Measurements from ENCODE around the gene SPATS2L. TPM values are rescaled to one million over a fixed set of nuclear protein-coding genes. Genes with fewer than 3 reads are reported as not detected.
"Not testable (repeated sequence)": the region's sequence is repeated elsewhere in the genome, so short reads cannot be mapped to it uniquely, and the experiment has no call there.

SPATS2L gene
- total RNA-seq, 2 donors from 2014 or later = 9.7 to 54.4 TPM

DNA sequence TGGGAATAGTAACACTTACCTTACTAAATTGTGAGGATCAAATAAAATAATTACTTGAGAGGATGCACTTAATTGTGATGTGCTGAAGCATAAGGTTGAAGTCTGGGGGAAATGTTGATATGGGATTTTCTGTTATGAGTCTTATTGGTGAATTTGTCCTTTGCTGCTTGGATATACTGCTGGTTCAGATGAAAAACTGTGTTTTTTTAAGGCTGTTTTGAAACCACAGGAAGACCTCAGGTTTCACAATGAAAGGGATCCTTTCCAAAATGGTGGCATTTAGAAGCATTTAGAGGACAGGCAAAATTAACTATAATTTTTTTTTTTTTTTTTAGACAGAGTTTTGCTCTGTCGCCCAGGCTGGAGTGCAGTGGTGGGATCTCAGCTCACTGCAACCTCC is 34.9 kb downstream of the SPATS2L start:
- ATAC-seq (replicated peaks) = no peak
- Mint-ChIP-seq H3K36me3 (ENCODE audit: low read depth) (no peaks in the 10 kb centered on the region), H3K27ac (no peak overlapping the region), H3K4me3 (no peak overlapping the region), H3K9me3 (no peaks in the 10 kb centered on the region), H3K4me1 (no peaks in the 10 kb centered on the region), H3K27me3 (no peaks in the 10 kb centered on the region)

DNA sequence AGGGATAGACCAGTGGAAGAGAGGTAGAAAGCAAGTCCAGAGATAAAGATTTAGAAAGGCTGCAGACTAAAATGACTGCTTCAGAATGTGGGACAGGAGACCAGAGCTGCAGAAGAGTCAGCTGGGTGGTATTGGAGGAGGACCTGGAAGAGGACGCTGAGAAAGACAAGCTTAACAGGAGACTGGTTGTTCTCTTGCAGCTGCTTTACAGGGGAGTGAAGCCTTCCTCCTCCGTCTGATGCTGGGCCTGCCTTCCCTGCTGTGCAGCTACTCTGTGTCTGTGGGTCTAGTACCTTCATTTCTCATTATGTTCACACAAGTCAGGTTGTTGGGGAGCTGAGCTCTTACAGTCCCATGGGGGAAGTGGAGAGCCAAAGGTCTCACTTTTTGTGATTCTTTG is 35.7 kb downstream of the SPATS2L start:
- Mint-ChIP-seq H3K27me3 (no peaks in the 10 kb centered on the region), H3K36me3 (ENCODE audit: low read depth) (no peaks in the 10 kb centered on the region), H3K9me3 (no peaks in the 10 kb centered on the region), H3K4me3 (no peak overlapping the region), H3K4me1 (no peaks in the 10 kb centered on the region), H3K27ac (no peak overlapping the region)
- ATAC-seq (replicated peaks) = no peak

DNA sequence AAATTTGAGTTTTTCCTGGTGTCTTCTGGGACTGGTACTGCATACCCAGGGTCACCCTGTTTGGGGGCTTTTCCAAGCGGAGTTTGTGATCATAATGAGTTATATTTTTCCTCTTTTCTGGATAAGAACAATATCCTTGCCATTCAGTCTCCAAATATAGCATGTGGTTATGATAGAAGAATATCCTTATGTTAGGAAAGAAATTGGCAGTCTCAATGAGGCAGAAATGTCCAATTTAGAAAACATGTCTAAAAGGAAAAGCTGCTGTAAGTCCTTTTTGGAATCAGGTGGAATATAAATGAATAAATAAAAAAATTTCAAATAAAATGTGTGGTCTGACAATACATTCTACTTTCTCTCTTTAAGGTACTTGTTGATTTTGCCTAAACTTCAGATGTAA is 36.2 kb downstream of the SPATS2L start:
- Mint-ChIP-seq H3K27me3 (no peaks in the 10 kb centered on the region), H3K27ac (no peak overlapping the region), H3K36me3 (ENCODE audit: low read depth) (no peaks in the 10 kb centered on the region), H3K4me3 (no peak overlapping the region), H3K4me1 (no peaks in the 10 kb centered on the region), H3K9me3 (no peaks in the 10 kb centered on the region)
- no peak for ATAC-seq (replicated peaks)

DNA sequence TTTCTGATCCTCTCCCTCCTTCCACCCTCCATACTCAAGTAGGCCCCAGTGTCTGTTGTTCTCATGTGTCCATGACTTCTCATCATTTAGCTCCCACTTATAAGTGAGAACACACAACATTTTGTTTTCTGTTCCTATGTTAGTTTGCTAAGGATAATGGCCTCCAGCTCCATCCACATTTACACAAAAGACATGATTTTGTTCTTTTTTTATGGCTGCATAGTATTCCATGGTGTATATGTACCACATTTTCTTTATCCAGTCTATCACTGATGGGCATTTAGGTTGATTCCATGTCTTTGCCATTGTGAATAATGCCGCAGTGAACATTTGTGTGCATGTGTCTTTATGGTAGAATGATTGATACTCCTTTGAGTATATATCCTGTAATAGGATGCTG is 37.7 kb downstream of the SPATS2L start:
- H3K27ac Mint-ChIP-seq; H3K36me3 Mint-ChIP-seq (ENCODE audit: low read depth); H3K4me1 Mint-ChIP-seq; ATAC-seq (replicated peaks); H3K27me3 Mint-ChIP-seq; H3K9me3 Mint-ChIP-seq; H3K4me3 Mint-ChIP-seq: not testable (repeated sequence)

DNA sequence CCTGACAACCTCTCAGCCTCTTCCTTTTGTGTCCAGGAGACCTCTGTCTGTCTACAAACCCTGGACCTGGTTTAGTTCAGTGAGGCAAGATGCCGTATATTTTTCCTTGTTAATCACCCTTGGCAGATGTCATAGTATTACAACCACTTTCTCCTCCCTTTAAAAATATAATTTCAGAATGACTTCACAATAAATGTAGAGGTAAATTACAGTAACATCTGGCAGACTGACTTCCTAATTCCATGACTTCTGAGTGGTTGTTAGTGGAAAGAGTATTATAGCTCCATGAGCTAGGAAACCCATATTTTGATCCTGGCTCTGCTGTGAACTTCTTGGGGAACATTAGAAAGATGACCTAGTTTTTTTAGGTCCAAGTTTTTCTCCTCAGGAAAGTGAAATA is 39.5 kb downstream of the SPATS2L start:
- Mint-ChIP-seq H3K4me1 (no peaks in the 10 kb centered on the region), H3K27me3 (no peaks in the 10 kb centered on the region), H3K36me3 (ENCODE audit: low read depth) (no peaks in the 10 kb centered on the region), H3K4me3 (no peak overlapping the region), H3K27ac (no peak overlapping the region), H3K9me3 (no peaks in the 10 kb centered on the region)
- ATAC-seq (replicated peaks) = no peak

DNA sequence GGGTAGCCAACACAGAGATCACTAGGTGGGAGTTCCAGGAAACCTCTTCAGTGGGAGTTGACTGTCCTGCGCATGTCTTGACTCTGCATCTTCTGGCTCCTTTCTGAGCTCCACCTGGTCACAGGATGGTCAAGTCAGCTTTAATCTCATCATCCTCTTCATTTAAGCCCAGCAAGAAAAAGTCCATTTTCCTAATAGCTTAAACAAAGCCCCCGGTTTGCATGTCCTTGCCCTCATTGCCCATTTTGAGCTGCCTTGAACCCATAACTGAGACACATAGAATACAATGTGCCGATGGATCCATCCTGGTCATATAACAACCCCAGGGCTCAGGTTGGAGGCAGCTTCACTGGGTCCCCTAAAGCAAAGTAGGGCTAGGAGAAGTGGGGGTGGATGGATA is 40.8 kb downstream of the SPATS2L start:
- H3K4me3 Mint-ChIP-seq = no peak overlapping the region
- ATAC-seq (replicated peaks) = no peak
- H3K27me3 Mint-ChIP-seq = no peaks in the 10 kb centered on the region
- no peak overlapping the region for H3K27ac Mint-ChIP-seq
- H3K36me3 Mint-ChIP-seq (ENCODE audit: low read depth) = no peaks in the 10 kb centered on the region
- H3K4me1 Mint-ChIP-seq = no peaks in the 10 kb centered on the region
- H3K9me3 Mint-ChIP-seq = no peaks in the 10 kb centered on the region

DNA sequence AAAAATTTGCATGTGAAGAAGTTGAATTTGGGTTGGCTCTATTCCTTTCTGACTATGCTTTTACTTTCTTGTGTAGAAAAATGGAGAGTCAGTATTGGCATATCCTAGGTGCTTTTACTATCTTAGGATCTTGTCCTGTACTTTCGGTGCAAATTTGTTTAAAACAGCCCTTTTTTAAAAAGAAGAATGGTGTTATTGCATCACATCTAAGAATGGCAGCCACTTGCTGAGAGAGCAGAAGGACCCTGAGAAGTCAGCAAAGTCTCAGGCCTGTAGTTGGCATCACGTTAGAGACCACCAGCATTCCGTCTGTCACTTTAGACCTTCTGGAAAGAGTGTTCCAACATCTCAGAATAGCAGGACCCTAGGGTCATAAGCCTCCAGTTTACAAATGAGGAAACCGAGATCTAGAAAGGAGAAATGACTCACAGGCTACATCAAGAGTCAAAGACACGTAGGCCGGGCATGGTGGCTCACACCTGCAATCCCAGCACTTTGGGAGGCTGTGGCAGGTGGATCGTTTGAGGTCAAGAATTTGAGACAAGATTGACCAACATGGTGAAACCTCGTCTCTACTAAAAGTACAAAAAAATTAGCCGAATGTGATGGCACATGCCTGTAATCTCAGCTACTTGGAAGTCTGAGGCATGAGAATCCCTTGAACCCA is 42.5 kb downstream of the SPATS2L start:
- Mint-ChIP-seq H3K27ac (no peak overlapping the region), H3K36me3 (ENCODE audit: low read depth) (no peaks in the 10 kb centered on the region), H3K4me1 (no peaks in the 10 kb centered on the region), H3K9me3 (no peaks in the 10 kb centered on the region), H3K4me3 (no peak overlapping the region), H3K27me3 (no peaks in the 10 kb centered on the region)
- peak; percentile 32 for ATAC-seq (replicated peaks)

DNA sequence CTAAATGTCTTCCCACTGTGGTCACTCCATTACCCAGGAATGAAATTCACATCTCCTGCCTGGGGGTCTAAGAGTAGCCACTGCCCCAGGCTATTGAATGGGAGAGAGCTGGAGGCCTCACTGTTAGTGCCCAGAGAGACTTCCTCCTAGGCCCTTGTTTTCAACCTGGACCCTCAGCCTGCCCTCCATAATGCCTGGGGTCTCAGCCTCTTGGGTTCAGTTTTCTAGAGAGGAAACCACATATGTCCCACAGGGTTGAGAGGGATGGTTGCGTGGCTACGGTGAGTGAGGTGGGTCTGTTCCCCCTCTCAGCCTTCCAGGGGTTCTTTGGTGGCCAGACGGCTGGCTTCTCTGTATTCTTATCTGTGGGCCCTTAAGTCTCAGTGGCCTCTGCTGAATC is 43.4 kb downstream of the SPATS2L start:
- no peak overlapping the region for H3K27ac Mint-ChIP-seq
- H3K4me1 Mint-ChIP-seq = no peaks in the 10 kb centered on the region
- no peaks in the 10 kb centered on the region for H3K36me3 Mint-ChIP-seq (ENCODE audit: low read depth)
- H3K27me3 Mint-ChIP-seq = no peaks in the 10 kb centered on the region
- H3K4me3 Mint-ChIP-seq = no peak overlapping the region
- H3K9me3 Mint-ChIP-seq = no peaks in the 10 kb centered on the region
- ATAC-seq (replicated peaks) = no peak

DNA sequence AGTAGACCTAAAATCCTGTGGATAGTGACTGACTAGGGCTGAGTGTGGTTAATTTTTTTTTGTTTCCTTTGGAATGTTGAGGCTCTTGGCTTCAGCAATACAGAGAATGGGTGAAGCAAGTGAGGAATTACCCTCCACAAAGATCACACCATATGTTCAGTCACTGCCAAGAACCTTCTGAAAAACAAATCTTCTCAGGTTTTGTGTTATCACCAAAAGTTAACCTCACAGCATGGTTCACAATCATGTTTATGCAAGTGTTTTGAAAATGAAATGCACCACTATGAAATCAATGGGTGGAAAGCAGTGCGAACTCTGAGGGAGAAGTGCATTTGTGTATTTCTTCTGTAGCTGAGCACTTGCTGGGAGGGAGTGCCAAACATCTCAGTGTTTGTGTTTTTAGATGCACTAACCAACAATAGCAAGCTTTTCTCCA is 44.4 kb downstream of the SPATS2L start:
- Mint-ChIP-seq H3K9me3 (no peaks in the 10 kb centered on the region), H3K4me1 (no peaks in the 10 kb centered on the region), H3K36me3 (ENCODE audit: low read depth) (no peaks in the 10 kb centered on the region), H3K27me3 (no peaks in the 10 kb centered on the region), H3K4me3 (no peak overlapping the region), H3K27ac (no peak overlapping the region)
- ATAC-seq (replicated peaks) = no peak

DNA sequence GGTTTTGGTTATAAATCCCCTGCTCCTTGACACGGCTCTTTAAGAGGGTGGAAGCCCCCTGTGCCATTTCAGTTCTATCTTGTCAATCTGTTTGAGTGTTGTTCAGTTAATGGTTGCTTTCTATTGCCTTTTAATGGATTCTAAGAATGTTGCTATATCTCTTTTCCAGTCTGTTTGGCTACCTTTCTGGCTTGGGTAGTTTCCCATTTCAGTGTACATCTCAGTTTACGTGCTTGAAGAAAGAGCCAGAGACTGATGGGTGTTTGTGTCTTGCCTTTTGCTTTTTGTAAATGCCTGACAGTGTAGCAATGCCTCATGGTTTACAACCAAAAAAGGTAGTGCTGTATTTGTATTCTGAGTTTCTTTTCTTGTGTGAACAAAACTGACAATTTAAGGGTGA is 45.3 kb downstream of the SPATS2L start:
- Mint-ChIP-seq H3K4me1 (no peaks in the 10 kb centered on the region), H3K27ac (no peak overlapping the region), H3K36me3 (ENCODE audit: low read depth) (no peaks in the 10 kb centered on the region), H3K4me3 (no peak overlapping the region), H3K9me3 (no peaks in the 10 kb centered on the region), H3K27me3 (no peaks in the 10 kb centered on the region)
- ATAC-seq (replicated peaks) = no peak

DNA sequence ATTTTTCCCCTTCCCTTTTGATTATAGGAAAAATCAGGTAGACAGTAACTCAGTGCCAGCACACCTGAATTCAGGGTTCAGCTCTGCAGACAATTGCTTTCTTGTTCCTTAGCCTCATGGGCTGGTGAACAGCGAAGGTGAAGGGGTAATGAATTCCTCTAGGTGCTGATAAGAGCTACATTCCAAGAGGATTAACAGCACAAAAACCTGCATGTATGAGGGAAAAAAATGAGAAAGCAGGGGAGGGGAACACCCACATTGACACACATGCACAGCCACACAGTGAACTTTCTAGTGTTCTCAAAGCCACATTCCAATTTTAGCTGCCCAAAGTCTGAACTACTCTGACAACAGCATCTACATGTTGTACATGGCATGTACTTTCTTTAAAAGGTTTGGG is 46.1 kb downstream of the SPATS2L start:
- no peaks in the 10 kb centered on the region for H3K4me1 Mint-ChIP-seq
- no peaks in the 10 kb centered on the region for H3K36me3 Mint-ChIP-seq (ENCODE audit: low read depth)
- H3K27ac Mint-ChIP-seq = no peak overlapping the region
- no peaks in the 10 kb centered on the region for H3K27me3 Mint-ChIP-seq
- no peak for ATAC-seq (replicated peaks)
- no peak overlapping the region for H3K4me3 Mint-ChIP-seq
- no peaks in the 10 kb centered on the region for H3K9me3 Mint-ChIP-seq

DNA sequence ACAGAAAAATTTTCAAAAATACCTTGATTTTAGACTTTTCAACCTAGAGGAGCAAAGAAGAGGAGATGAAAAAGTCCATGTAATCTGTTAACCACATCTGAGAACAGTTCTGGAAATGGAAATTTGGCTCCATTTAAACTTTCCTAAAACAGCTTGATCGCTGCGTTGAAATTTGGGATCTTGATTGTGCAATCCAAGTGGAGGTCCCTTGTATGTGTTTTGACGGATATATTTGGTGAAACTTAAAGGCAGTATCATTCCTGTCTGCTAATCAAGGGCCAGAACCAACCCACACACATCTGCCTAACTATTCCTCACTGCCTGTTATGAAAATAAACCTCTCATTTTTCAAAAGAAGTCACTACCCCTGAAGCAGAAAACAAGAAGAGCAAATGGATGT is 46.6 kb downstream of the SPATS2L start:
- Mint-ChIP-seq H3K27ac (no peak overlapping the region), H3K4me1 (no peaks in the 10 kb centered on the region), H3K27me3 (no peaks in the 10 kb centered on the region), H3K4me3 (no peak overlapping the region), H3K36me3 (ENCODE audit: low read depth) (no peaks in the 10 kb centered on the region), H3K9me3 (no peaks in the 10 kb centered on the region)
- ATAC-seq (replicated peaks) = no peak

DNA sequence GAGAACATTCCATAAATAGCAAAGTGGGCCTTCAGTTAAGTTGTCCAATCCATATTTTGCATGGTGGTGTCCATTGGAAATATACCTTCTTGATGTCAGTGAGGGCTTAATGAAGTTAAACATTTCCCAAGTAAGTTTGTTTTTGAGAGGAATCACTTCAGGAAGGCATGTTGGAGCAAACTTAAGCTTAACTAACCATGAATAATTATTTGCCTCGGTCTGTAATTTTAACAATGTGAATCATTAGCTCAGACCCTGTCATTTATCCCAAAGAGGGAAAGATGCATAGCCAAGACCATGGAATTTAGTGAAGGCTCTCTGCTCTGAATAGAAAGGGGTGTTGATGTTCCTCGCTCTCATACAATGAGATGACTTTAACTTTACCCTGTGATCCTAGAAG is 47.4 kb downstream of the SPATS2L start:
- Mint-ChIP-seq H3K4me3 (no peak overlapping the region), H3K27me3 (no peaks in the 10 kb centered on the region), H3K9me3 (no peaks in the 10 kb centered on the region), H3K36me3 (ENCODE audit: low read depth) (no peaks in the 10 kb centered on the region), H3K4me1 (no peaks in the 10 kb centered on the region), H3K27ac (no peak overlapping the region)
- ATAC-seq (replicated peaks) = no peak

DNA sequence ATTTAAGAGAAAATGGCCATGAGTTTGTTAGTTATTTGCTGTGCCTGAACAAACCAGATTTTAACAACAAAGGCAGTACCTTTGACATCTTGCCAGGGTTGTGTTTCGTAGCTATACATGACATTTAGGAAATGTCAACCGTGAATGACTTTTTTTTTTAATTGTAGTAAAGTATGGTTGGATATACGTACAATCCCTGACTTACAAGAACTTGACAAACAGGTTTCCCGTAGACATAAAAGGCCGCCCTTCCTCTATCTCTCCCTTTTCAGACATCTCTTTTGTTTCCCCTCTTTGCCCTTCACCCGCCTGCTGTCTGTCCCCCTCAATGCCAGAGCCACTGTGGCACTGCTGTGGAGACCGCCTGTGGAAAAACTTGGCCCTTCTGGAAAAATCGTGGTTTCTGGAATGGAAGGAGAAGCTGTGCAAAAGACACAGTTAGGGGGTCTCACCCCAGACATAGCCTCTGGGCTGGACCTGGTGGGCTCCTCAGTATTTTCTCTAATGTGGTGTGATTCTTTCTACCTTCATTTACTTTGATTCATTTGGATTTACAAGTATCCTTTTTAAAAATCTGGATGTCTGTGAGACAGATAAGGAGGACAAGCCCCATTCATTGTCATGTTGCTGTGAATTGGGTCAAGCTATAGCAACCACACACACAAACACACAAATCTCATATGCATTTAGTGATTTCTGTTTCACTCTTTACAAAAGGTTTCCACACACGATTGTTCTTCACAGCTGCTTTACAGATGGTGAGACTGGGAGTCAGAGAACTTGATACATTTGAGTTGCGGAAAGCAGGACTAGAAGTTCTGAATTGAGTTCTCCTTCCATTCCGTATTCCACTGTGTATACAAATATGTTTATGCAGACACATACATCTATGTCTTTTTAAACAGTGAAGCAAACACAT is 48.6 kb downstream of the SPATS2L start:
- no peaks in the 10 kb centered on the region for H3K9me3 Mint-ChIP-seq
- no peaks in the 10 kb centered on the region for H3K27me3 Mint-ChIP-seq
- ATAC-seq (replicated peaks) = no peak
- H3K27ac Mint-ChIP-seq = no peak overlapping the region
- no peak overlapping the region for H3K4me3 Mint-ChIP-seq
- H3K4me1 Mint-ChIP-seq = no peaks in the 10 kb centered on the region
- H3K36me3 Mint-ChIP-seq (ENCODE audit: low read depth) = no peaks in the 10 kb centered on the region

DNA sequence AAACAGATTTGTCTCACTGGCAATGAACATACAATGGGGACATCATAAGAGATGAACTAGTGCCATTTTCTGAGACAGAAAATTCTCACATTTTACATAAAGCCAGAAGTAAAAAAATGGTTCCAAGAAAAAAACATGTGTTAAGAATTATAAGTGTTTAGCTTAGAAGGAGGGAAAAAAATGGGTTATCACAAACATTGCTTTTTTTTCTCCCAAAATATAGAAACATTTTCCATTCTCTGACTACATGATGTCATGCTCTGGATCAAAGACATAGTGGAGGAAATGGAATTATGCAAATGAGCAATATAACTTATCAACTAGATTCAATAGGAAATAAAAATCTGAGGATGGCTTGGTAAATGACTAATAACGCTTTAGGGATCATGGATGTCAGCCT is 49.8 kb downstream of the SPATS2L start:
- no peak overlapping the region for H3K27ac Mint-ChIP-seq
- no peaks in the 10 kb centered on the region for H3K36me3 Mint-ChIP-seq (ENCODE audit: low read depth)
- ATAC-seq (replicated peaks) = no peak
- no peaks in the 10 kb centered on the region for H3K27me3 Mint-ChIP-seq
- no peak overlapping the region for H3K4me3 Mint-ChIP-seq
- no peaks in the 10 kb centered on the region for H3K9me3 Mint-ChIP-seq
- H3K4me1 Mint-ChIP-seq = no peaks in the 10 kb centered on the region
